ENCODE results near the gene ARMC5.
"Not testable (repeated sequence)": the region's sequence is repeated elsewhere in the genome, so short reads cannot be mapped to it uniquely, and the experiment has no call there.

GRCh38 chr16:31484048-31484447, 24.7 kb downstream of the ARMC5 start:
- TF ChIP-seq EZH2 (IDR thresholded peaks at IDR 0.05; ENCODE audit: insufficient read depth, poor library complexity, severe bottlenecking); EZH2phosphoT487 (IDR thresholded peaks at IDR 0.05; ENCODE audit: insufficient read depth, low read depth): not testable (repeated sequence)
